Stomach (tissue), 9 donors: ENCODE results near the gene IGF2BP3. TPM values are rescaled to one million over a fixed set of nuclear protein-coding genes. Genes with fewer than 3 reads are reported as not detected.

Source experiments
- DNase-seq, 2 donors: peaks; one replicate each; pipeline versions ENCODE4 v3.0.0 to v3.0.0-alpha.2; 2013 to 2019
- H3K27ac ChIP-seq, 5 donors: fragments of 200-600 bp in 4 of 5; sonication (generic) in 4 of 5; one replicate each; pipeline ENCODE4 v1.5.1; 2013 to 2019; ENCODE audit warnings: mild to moderate bottlenecking in 1 of 5, moderate library complexity in 1 of 5
- H3K27me3 ChIP-seq, 3 donors: fragments of 200-600 bp; sonication (generic); one replicate each; pipeline ENCODE4 v1.5.1; 2017 to 2019; ENCODE audit warnings: mixed run types in 1 of 3
- H3K36me3 ChIP-seq, 4 donors: fragments of 200-600 bp; sonication (generic); 1 replicate in 3 of 4; 2 replicates in 1 of 4; pipeline ENCODE4 v1.5.1; 2016 to 2019
- H3K4me1 ChIP-seq, 4 donors: fragments of 200-600 bp; sonication (generic); one replicate each; pipeline ENCODE4 v1.5.1; 2016 to 2019
- H3K4me3 ChIP-seq, 4 donors: fragments of 200-600 bp; sonication (generic) in 3 of 4; one replicate each; pipeline ENCODE4 v1.5.1; 2016 to 2019; ENCODE audit warnings: mild to moderate bottlenecking in 1 of 4
- H3K9me3 ChIP-seq, 4 donors: fragments of 200-600 bp; sonication (generic); one replicate each; pipeline ENCODE4 v1.5.1; 2016 to 2019
- EP300 ChIP-seq: sonication (generic); formaldehyde crosslinking; IDR thresholded peaks from one replicate; pipeline ENCODE4 v1.6.1; 2017; ENCODE audit warnings: antibody characterized with exemption
- POLR2A ChIP-seq, 4 donors: fragments of 450-650 bp; IDR thresholded peaks; one replicate each; pipeline ENCODE4 v1.6.1; 2016; ENCODE audit warnings: antibody characterized with exemption in 4 of 4, control low read depth in 2 of 4, mild to moderate bottlenecking in 1 of 4, moderate library complexity in 1 of 4
- POLR2AphosphoS5 ChIP-seq, 3 donors: sonication (generic); formaldehyde crosslinking; IDR thresholded peaks; one replicate each; pipeline ENCODE4 v1.6.1; 2016; ENCODE audit warnings: antibody characterized with exemption in 3 of 3
- WGBS, 5 donors: extraction: QIAGEN DNeasy Blood & Tissue Kit in 3 of 5; methylation state at CpG; one replicate each; pipeline versions ENCODE4 v1.1.5 to v1.1.7; 2013 to 2018; 5-methylcytosine and 5-hydroxymethylcytosine counted together
- intact Hi-C: fragments of 100-400 bp; cut with DNase I; formaldehyde crosslinking; loops from one replicate; pipeline ENCODE4 v1.15.1; 2023; ENCODE audit warnings: low total_unique reads
- polyA plus RNA-seq, 3 donors: library from polyadenylated mRNA; stranded (reverse); fragments of 200-250 nt; gene quantifications; one replicate each; pipeline ENCODE4 v1.2.3, GENCODE V29; 2013
- total RNA-seq, 5 donors: library from RNA; depleted of rRNA; stranded (reverse); fragments of >200 nt; gene quantifications; one replicate each; pipeline versions ENCODE4 v1.1.0 to v1.2.3, GENCODE V29; 2014 to 2016
- TF ChIP-seq, protein P1 (sequence below), 7 experiments: fragments of 450-650 bp in 4 of 7; fragments of 200-600 bp in 3 of 7; sonication (generic) in 3 of 7; IDR thresholded peaks; one replicate each; pipeline ENCODE4 v1.5.1; 2016 to 2019; ENCODE audit warnings: antibody characterized with exemption in 7 of 7, control low read depth in 2 of 7, mild to moderate bottlenecking in 1 of 7
- donor health status: healthy with polysubstance abuse.
- donor health status: Bipolar disorder and iron deficiency.
- donor health status: healthy.

Gene IGF2BP3
- total and polyA plus RNA-seq, 8 donors, result 0.43 to 61.9 (median 5.2) TPM; not detected in 4

DNA sequence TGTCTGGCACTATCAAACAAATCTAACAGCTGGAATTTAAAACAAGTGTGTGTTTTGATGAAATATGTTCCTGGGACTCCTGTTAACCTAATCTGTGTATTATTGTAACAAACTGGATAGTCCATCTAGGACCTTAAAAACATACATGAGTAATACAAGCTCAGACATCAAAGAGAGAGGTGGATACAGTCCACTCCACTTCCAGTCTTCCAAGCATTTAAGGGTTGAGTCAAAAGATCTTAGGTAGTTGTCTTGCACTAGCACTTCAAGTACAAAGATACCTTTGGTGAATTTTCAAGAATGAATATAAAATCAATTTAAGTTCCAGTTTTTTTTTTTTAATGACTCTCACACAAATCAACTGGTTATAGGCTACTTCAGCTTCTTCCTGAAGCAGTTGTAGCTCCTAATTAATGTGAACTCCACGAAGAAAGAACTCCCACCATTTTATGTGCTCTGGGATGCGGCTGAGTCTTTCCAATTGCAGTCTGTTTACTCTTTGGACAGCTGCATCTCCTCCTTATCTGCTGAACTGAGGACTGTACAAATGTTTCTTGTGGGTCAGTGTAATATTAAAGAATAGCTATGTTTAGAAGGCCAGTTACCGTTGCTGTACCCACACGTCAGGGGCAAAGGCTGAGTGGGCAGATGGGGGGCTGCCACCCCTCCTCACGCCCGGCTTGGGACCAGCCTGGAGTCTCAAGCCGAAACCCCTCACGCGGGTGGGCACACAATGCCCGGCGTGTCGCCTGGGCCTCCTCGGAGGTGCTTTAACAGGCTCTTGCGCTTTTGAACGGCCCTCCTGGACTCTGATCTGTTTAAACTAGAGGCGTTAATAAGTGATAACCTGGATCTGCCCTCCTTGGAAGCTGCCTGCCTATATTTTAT lies 2.9 kb upstream of the IGF2BP3 start:
- Histone ChIP-seq H3K27ac (no peak overlapping the region), H3K36me3 (no peaks in the 10 kb centered on the region), H3K4me1 (peaks cover 40 to 53% (median 47%) of the 10 kb centered on the region in 4 donors), H3K9me3 (peaks cover 0 to 14% (median 4%) of the 10 kb centered on the region in 4 donors), H3K4me3 (peak overlapping the region; percentile 9 to 51 (median 29)), H3K27me3 (peaks cover 45 to 100% (median 94%) of the 10 kb centered on the region in 3 donors)
- DNase-seq, result peak in 1 of 2 donors; percentile 31
- 9 to 24% (median 13%) methylated on average over 12 to 16 of the region's 16 CpGs for WGBS, 5 donors
- intact Hi-C loops, result no loop called here
- no peak for TF ChIP-seq EP300
- TF ChIP-seq, protein P1, sequence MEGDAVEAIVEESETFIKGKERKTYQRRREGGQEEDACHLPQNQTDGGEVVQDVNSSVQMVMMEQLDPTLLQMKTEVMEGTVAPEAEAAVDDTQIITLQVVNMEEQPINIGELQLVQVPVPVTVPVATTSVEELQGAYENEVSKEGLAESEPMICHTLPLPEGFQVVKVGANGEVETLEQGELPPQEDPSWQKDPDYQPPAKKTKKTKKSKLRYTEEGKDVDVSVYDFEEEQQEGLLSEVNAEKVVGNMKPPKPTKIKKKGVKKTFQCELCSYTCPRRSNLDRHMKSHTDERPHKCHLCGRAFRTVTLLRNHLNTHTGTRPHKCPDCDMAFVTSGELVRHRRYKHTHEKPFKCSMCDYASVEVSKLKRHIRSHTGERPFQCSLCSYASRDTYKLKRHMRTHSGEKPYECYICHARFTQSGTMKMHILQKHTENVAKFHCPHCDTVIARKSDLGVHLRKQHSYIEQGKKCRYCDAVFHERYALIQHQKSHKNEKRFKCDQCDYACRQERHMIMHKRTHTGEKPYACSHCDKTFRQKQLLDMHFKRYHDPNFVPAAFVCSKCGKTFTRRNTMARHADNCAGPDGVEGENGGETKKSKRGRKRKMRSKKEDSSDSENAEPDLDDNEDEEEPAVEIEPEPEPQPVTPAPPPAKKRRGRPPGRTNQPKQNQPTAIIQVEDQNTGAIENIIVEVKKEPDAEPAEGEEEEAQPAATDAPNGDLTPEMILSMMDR (IDR thresholded peaks at IDR 0.05), result no peak
- TF ChIP-seq POLR2A (IDR thresholded peaks at IDR 0.05), result no peak
- no peak for TF ChIP-seq POLR2AphosphoS5 (IDR thresholded peaks at IDR 0.05)

DNA sequence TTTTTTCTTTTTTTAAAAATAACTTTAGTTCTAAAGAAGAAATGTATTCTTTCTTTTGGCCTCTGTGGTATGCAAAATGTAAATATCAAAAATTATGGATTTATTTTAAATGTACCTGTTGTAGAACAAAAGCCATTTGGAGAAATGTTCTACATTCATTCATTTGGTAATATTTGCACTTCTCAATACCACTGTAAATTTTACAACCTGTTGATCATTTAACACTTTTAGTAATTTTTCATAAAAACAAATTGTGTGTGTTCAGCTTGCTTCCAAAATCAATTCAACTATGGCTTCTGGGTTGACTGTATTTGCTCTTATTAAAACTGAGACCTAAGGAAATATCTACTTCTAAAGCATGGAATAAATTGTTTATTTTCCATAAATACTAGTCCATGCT lies 2.3 kb upstream of the IGF2BP3 start:
- Histone ChIP-seq H3K9me3 (peaks cover 0 to 14% (median 4%) of the 10 kb centered on the region in 4 donors), H3K27me3 (peaks cover 50 to 100% (median 96%) of the 10 kb centered on the region in 3 donors), H3K4me1 (peaks cover 46 to 59% (median 53%) of the 10 kb centered on the region in 4 donors), H3K36me3 (no peaks in the 10 kb centered on the region), H3K27ac (no peak overlapping the region), H3K4me3 (no peak overlapping the region)
- TF ChIP-seq, protein P1 (IDR thresholded peaks at IDR 0.05), result no peak
- TF ChIP-seq EP300, result no peak
- TF ChIP-seq POLR2A (IDR thresholded peaks at IDR 0.05), result no peak
- TF ChIP-seq POLR2AphosphoS5 (IDR thresholded peaks at IDR 0.05), result no peak
- intact Hi-C loops, result no loop called here
- DNase-seq, result no peak

DNA sequence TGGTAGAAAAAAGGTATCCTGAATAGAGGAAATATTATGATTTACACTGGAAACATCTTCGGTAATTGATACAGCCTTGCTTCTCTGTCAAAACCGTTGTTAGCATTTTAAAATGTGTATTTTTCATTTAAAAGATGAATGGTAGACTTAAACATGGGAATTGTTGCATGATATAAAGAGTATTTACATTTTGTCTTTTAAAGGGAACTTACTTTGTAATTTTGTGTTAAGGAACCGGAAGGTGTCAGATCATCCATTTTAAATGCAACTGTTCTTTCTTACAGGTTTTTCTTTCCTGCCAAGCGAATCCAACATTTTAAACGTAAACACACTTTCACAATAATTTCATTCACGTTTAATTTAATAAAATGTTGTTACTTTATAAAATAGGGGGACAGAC lies 1.8 kb upstream of the IGF2BP3 start:
- peaks cover 46 to 62% (median 54%) of the 10 kb centered on the region in 4 donors for H3K4me1 ChIP-seq
- no peak overlapping the region for H3K27ac ChIP-seq
- peaks cover 54 to 100% (median 96%) of the 10 kb centered on the region in 3 donors for H3K27me3 ChIP-seq
- 70 to 83% (median 81%) methylated on average over 6 of the region's 6 CpGs for WGBS, 5 donors
- peaks cover 0 to 14% (median 4%) of the 10 kb centered on the region in 4 donors for H3K9me3 ChIP-seq
- no peak overlapping the region for H3K4me3 ChIP-seq
- TF ChIP-seq POLR2AphosphoS5 (IDR thresholded peaks at IDR 0.05) (no peak), POLR2A (IDR thresholded peaks at IDR 0.05) (no peak), EP300 (no peak)
- TF ChIP-seq, protein P1 (IDR thresholded peaks at IDR 0.05), result no peak
- H3K36me3 ChIP-seq, result no peaks in the 10 kb centered on the region
- intact Hi-C loops, result no loop called here
- peak in 1 of 2 donors; percentile 45 for DNase-seq

DNA sequence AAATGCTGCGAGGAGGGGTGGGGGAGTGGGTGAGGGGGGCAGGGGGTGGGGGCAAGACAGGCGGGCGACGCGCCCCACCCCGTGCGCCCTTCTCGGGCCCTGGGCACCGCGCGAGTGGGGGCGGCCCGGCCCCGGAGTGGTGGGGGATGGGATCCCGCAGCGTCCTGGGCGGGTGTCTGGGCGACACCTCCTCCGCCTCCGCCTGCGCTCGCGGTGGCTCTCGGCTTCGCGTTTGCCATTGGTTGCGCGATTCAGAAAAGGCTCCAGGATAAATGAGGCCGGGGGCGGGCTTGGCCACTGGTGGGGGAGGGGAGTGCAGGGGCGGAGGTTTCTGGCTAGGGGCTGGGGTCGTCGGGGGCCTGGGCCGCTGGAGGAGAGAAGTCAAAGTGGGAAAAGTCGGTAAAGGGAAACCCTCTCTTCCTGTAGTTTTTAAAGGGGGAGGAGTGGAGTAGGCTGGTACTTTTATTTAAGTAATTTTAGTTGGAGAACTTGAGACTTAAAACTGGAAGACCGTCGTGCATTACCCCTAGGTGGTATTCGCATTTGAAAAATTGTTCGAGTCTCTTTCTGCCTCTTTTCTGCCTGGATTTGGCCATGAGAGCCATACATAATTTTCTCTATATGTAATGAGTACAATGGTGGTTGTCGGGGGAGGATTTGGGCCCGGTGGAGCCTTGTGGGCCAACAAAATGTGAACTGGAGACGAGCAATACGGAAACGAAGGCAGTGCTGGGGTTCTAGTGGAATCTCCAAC lies 992 bp upstream of the IGF2BP3 start:
- Histone ChIP-seq H3K4me1 (peaks cover 46 to 62% (median 54%) of the 10 kb centered on the region in 4 donors), H3K9me3 (peaks cover 0 to 14% (median 4%) of the 10 kb centered on the region in 4 donors), H3K27ac (no peak overlapping the region), H3K27me3 (peaks cover 50 to 100% (median 94%) of the 10 kb centered on the region in 3 donors), H3K4me3 (peak overlapping the region in 2 of 4 donors; percentile 40 to 44), H3K36me3 (no peaks in the 10 kb centered on the region)
- 9 to 21% (median 11%) methylated on average over 25 to 44 of the region's 44 CpGs for WGBS, 5 donors
- intact Hi-C loops, result no loop called here
- TF ChIP-seq POLR2A (IDR thresholded peaks at IDR 0.05) (no peak), POLR2AphosphoS5 (IDR thresholded peaks at IDR 0.05) (no peak), EP300 (no peak)
- TF ChIP-seq, protein P1 (IDR thresholded peaks at IDR 0.05), result no peak
- peak in 1 of 2 donors; percentile 97 for DNase-seq
